Activated T-cell treated with anti-CD3 and anti-CD28 coated beads, Interleukin-2, amount 50 U/mL, for 1 hour (primary cell): ENCODE results near the gene NUTM2A.
"Not testable (repeated sequence)": the region's sequence is repeated elsewhere in the genome, so short reads cannot be mapped to it uniquely, and the experiment has no call there.

ENCODE experiments used
- DNase-seq: peaks from one replicate; pipeline ENCODE4 v3.0.0-alpha.2; 2020

The NUTM2A gene

DNA sequence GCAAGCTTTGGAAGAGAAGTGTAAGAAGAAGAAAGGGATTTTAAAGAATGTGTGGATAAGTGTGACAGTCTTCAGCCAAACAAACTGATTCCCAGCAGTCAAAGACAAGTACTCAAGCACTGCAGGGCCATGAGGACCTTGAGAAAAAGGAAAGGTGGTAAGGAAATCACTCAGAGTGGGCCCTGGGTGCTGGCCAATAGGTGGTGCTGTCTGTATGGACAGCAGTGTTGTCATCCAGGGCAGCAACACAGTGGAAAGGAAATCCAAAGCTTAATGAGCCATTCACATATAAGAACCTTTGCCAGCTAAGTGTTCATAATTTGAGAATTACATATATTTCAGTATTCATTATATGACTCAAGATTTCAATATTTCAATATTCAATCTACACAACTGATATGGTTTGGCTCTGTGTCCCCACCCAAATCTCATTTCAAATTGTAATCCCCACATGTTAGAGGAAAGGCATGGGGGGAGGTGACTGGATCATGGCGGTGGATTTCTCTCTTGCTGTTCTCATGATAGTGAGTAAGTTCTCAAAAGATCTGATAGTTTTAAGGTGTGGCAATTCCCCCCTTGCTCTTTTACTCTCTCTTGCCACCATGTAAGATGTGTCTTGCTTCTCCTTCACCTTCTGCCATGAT, 55.6 kb downstream of the NUTM2A start:
- DNase-seq: not testable (repeated sequence)
